MG63 (cell line): ENCODE measurements around the gene SLC6A1. TPM values are rescaled to one million over a fixed set of nuclear protein-coding genes. Genes with fewer than 3 reads are reported as not detected.

Source experiments
- DNase-seq: peaks from one replicate; pipeline ENCODE4 v3.0.0-alpha.2; 2020
- H3K27me3 ChIP-seq: fragments of 250-450 bp; sonication (Bioruptor Pico); 2 replicates; pipeline ENCODE4 v1.5.1; 2020; ENCODE audit warnings: mild to moderate bottlenecking, moderate library complexity
- H3K36me3 ChIP-seq: fragments of 250-450 bp; sonication (Bioruptor Pico); 2 replicates; pipeline ENCODE4 v1.5.1; 2020; ENCODE audit warnings: mild to moderate bottlenecking, moderate library complexity
- H3K4me3 ChIP-seq: fragments of 250-450 bp; sonication (Bioruptor Pico); 2 replicates; pipeline ENCODE4 v1.5.1; 2020; ENCODE audit warnings: mild to moderate bottlenecking, moderate library complexity
- H3K9me3 ChIP-seq: fragments of 250-450 bp; sonication (Bioruptor Pico); 2 replicates; pipeline ENCODE4 v1.5.1; 2020; ENCODE audit warnings: mild to moderate bottlenecking, moderate library complexity
- total RNA-seq: library from RNA; depleted of rRNA; stranded (reverse); fragments of >200 nt; shearing (Covaris generic); gene quantifications from 2 replicates; pipeline ENCODE4 v1.2.3, GENCODE V29; 2014; ENCODE audit warnings: low replicate concordance

The SLC6A1 gene
- total RNA-seq, 1 experiment from 2014 or later: not detected

DNA sequence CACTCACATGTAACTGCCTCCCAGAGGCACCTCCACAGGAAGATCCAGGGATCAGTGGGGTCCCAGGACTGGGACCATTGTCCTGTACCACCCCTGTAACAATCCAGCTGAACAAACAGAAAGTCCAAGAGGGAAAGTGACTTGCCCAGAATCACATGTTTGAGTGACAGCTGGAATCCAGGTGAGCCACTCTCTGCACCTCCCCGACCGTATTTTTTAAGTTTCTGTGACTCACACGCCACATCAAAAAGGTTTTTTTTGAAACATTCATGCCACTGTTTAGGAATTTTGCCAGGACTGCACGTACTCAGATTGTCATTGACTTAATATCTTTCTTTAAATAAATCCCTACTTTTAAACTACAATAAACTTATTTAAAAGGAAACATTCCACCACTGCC, 9.8 kb upstream of the SLC6A1 start:
- no peak for DNase-seq
- Histone ChIP-seq H3K36me3 (no peaks in the 10 kb centered on the region), H3K27me3 (no peaks in the 10 kb centered on the region), H3K4me3 (no peak overlapping the region), H3K9me3 (no peaks in the 10 kb centered on the region)

DNA sequence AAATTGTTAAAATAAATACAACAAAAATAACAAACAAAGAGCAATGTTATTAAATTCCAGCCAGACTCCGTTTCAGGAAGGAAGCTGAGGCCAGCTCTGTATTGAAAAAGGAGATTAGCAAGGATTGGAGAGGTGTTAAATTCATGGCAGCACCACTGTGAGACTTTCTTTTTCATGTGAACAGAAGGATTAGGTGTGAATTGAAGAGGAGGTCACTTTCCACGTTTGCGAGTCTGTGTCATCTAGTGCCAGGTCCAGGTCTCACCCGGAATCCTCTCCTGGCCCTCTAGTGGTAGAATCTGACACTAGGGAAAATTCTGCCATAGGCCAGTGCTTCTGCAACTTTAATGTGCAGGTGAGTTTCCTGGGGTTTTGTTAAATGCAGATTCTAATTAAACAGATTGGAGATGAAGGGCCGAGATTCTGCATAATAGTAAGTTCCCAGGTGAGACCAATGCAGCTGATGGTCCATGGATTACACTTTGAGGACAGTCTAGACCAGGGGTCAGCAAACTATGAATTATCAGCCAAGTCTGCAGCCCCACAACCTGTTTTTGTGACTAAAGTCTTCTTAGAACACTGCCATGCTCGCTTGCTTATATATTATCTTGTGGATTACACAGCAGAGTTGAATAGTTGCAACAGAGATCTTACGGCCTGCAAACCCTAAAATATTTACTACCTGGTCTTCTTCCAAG, 9.2 kb upstream of the SLC6A1 start:
- H3K27me3 ChIP-seq: no peaks in the 10 kb centered on the region
- peak; percentile 21 for DNase-seq

DNA sequence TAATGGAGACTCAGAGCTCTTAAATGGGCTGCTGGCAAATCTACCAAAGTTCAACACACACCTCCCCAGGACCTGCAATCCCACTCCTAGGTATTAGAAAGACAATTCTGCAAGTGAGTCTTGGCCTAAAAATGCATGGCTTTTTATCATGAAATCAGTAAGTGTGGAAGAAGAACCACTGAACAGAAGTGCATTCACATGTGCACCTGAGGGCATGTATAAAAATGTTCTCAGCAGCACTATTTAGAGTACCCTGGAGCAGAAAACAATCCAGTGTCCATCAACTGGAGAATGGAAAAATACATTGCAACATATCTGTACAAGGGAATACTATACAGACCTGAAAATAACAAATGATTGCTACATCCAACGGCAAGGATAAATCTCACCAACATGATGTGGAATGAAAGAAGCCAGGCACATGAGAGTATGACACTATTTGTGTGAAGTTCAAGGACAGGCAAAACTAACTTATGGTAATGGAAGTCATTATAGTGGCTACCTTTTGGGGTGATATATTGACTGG, 8.1 kb upstream of the SLC6A1 start:
- H3K4me3 ChIP-seq: no peak overlapping the region
- no peak for DNase-seq
- no peaks in the 10 kb centered on the region for H3K36me3 ChIP-seq
- no peaks in the 10 kb centered on the region for H3K9me3 ChIP-seq
- H3K27me3 ChIP-seq: no peaks in the 10 kb centered on the region

More for the DNA sequence above, 9.2 kb upstream of the SLC6A1 start:
- no peaks in the 10 kb centered on the region for H3K36me3 ChIP-seq
- H3K9me3 ChIP-seq: no peaks in the 10 kb centered on the region
- no peak overlapping the region for H3K4me3 ChIP-seq

DNA sequence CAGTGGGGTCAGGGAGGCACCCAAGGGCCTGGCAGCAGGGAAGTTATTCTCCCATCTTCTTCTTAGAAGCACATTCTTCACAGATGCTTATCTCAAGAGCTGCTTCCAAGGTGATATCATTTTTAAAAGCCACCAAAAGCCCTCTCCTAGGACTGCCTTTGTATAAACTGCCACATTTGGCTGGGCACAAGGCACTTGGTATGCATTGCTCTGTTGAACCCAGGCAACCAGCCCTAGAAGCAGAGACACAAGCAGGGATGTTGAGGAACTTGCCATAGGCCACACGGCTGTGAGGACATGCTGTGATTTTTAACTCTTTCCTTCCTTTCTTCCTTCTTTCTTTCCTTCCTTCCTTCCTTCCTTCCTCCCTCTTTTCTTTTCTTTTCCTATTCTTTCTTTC, 7.4 kb upstream of the SLC6A1 start:
- H3K27me3 ChIP-seq: no peaks in the 10 kb centered on the region

DNA sequence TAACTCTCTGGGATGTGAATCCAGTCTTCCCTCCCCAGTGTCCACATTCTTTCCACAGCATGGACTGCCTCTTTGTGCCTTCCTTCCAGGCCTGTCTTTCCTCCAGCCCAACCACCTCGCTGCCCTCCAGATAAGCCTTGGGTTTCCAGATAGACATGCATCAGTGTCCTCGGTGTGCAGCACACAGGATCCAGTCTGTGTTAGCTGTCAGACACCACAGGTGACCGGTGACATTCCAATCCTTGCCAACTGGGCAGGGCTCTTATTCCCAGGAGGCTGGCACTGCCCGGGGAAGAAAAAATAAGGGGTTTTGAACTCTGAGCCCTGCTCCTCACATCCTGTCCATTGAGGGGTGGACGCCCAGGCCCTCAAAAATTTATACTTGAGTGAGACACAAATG, 6.0 kb upstream of the SLC6A1 start:
- Histone ChIP-seq H3K27me3 (peaks cover 7% of the 10 kb centered on the region; the same call in 1 of the 2 replicates), H3K36me3 (no peaks in the 10 kb centered on the region), H3K4me3 (no peak overlapping the region), H3K9me3 (no peaks in the 10 kb centered on the region)
- DNase-seq: no peak

More for the DNA sequence above, 7.4 kb upstream of the SLC6A1 start:
- H3K36me3 ChIP-seq: no peaks in the 10 kb centered on the region
- no peak for DNase-seq
- H3K4me3 ChIP-seq: no peak overlapping the region
- no peaks in the 10 kb centered on the region for H3K9me3 ChIP-seq

DNA sequence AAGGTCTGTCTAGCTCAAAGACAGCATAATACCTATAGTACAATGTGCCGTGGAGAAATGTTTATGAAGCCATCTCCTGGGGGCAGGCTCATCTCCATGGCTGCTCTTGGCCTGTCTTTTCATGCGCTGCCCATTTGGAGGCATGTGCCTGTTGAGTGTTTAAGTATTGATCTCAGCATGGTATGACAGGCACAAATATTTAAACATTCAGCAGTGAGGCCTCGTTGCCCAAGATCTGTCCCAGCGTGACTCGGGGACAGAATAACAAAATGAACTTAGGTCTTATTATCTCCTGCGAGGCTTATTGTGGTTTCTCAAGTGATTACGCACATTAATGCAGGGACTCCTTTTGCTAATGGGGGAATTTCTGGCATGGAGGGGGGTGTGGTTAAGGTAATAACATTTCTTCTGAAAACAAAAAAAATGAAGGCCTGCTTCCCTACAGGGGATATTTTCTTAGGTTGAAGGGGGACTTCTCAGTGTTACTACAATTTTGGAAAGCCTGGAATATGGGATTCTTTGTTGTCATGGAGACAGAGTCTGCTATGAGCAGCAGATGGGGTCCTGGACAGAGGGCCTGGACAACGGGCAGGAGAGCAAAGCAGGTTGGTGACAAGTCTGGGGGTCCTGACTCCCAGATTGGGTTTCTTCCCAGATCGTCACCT, 4.4 kb upstream of the SLC6A1 start:
- Histone ChIP-seq H3K9me3 (no peaks in the 10 kb centered on the region), H3K27me3 (peaks cover 16% of the 10 kb centered on the region), H3K4me3 (no peak overlapping the region), H3K36me3 (no peaks in the 10 kb centered on the region)
- no peak for DNase-seq

GRCh38 chr3:10988991-10989484, 3.5 kb upstream of the SLC6A1 start:
- peaks cover 26% of the 10 kb centered on the region for H3K27me3 ChIP-seq
- H3K36me3 ChIP-seq: no peaks in the 10 kb centered on the region
- no peaks in the 10 kb centered on the region for H3K9me3 ChIP-seq
- no peak for DNase-seq
- H3K4me3 ChIP-seq: no peak overlapping the region

GRCh38 chr3:10992943-10993728, 588 bp downstream of the SLC6A1 start:
- Histone ChIP-seq H3K36me3 (no peaks in the 10 kb centered on the region), H3K9me3 (no peaks in the 10 kb centered on the region), H3K27me3 (peaks cover 36% of the 10 kb centered on the region), H3K4me3 (no peak overlapping the region)
- no peak for DNase-seq

DNA sequence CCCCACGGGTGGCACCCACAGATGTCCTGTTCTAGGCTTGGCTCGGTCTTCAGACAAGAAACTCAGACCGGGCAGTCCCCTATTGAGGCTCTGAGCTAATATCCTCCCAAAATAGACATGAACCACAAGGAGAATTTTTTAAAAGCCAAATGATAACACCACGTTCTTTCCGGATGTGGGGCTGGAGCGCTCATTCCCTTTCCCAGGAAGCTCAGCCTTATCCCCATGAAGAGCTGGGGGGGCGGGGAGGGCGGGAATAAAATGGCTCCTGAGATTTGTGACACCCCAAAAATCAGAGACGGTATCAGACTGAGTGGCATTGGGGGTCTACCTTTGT, 1.1 kb downstream of the SLC6A1 start:
- peaks cover 36% of the 10 kb centered on the region for H3K27me3 ChIP-seq
- no peak overlapping the region for H3K4me3 ChIP-seq
- no peaks in the 10 kb centered on the region for H3K9me3 ChIP-seq
- no peak for DNase-seq
- H3K36me3 ChIP-seq: no peaks in the 10 kb centered on the region

DNA sequence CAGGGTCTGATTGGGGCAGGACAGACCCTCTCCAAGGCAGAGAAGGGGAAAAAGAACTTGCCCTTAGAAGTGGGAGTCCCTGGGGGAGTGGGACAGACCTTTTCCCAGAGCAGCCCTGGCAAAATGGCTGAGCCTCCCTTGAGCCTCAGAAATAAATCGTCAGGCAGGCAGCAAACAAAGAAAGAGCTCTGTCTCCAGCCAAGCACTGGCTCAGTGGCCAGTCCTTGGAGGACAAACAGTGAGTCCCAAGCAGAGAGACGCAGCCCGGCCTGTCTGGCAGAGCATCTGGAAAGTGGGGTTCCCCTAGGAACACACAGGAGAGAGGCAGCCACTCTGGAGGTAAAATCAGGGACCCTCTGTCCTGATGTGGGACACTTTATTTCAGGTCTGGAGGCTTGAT, 1.8 kb downstream of the SLC6A1 start:
- DNase-seq: no peak
- Histone ChIP-seq H3K9me3 (no peaks in the 10 kb centered on the region), H3K36me3 (no peaks in the 10 kb centered on the region), H3K27me3 (peaks cover 36% of the 10 kb centered on the region), H3K4me3 (no peak overlapping the region)

DNA sequence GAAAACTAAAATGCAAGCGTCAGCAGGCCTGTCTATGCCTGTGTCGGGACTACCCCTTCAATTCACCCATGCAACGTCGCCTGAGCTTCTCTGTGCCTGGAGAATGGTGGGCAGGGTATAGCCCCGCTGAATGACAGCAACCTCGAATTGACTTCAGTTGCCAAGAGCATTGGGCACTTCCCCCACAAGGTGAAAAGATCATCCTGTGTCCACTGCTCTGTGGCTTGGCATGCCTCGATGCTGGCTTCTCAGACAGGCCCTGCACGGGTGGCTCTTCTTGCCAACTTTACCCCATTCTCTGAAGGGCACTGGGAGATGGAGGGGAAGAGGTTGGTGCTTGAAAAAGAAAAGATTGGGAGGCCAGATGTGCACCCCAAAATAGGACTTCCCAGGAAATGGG, 3.3 kb downstream of the SLC6A1 start:
- no peak for DNase-seq
- Histone ChIP-seq H3K4me3 (no peak overlapping the region), H3K9me3 (no peaks in the 10 kb centered on the region), H3K36me3 (no peaks in the 10 kb centered on the region), H3K27me3 (peaks cover 36% of the 10 kb centered on the region)

DNA sequence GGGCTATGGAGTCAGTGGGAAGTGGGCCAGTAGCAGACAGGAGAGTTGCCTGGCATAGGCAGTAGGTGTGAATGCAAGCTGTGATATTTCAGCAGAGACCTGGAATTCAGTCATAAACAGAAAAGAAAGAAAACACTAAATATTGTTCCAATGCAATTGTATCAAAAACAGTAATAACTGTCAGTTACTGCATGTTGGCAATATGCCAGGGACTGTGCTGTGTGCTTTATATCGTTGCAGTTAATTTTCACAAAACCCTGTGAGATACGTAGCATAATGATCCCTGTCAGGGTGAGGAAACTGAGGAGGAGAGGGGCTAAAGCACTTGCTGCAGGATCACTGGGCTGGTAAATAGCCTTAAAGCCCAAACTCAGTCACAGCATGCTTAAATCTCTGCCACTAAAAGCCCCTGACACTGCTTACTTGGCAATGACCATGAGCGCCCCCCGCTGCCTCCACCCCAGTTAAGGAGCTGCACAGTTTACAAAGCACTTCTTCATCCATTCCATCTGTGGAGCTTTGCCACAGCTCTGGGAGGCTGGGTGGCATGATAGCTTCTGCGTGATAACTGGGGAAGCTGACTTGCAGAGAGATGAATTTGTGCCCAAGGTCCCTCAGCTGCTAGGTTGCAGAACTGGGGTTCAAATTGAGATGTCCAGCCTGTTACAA, 3.9 kb downstream of the SLC6A1 start:
- Histone ChIP-seq H3K36me3 (no peaks in the 10 kb centered on the region), H3K9me3 (no peaks in the 10 kb centered on the region), H3K27me3 (peaks cover 30% of the 10 kb centered on the region), H3K4me3 (no peak overlapping the region)
- no peak for DNase-seq

DNA sequence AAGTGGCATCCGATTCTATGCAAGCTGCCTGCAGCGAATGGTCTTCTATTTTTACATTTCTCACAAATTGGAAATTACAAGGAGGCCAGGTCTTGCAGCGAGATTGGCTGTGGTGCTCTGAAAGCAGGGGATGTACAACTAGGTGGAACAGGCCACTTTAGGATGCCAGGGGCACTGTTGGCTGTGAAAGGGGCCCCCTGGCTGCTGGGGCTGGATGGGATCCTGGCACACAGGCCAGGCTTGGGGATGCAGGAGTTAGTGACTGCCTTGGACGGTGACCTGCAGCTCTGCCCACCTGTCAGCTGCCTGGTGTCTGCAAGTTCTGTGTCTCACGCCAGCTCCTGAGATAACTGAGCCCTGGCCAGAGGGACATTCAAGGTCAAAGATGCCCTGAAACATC, 4.6 kb downstream of the SLC6A1 start:
- Histone ChIP-seq H3K4me3 (no peak overlapping the region), H3K9me3 (no peaks in the 10 kb centered on the region), H3K36me3 (no peaks in the 10 kb centered on the region), H3K27me3 (peaks cover 23% of the 10 kb centered on the region)
- DNase-seq: no peak

DNA sequence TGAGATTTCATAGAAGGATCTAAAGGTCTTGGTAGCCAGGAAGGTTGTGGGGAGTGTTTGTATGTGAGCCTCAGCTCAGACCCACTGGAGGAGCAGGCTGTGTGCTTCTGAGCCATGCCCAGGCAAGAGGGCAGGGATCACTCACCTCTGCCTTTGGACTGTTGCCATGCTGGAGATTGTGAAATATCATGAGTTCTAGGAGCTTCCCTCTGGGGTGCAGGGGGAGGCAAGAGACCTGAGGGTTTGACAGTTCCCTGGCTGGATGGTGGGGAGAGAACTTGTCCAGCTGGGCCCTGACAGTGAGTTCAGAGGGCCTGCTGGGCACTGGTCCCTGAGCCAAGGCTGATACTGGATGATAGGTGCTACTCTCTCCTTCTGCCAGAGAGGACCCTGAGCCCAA, 6.0 kb downstream of the SLC6A1 start:
- Histone ChIP-seq H3K9me3 (no peaks in the 10 kb centered on the region), H3K36me3 (no peaks in the 10 kb centered on the region), H3K4me3 (no peak overlapping the region), H3K27me3 (peaks cover 15% of the 10 kb centered on the region)
- DNase-seq: no peak

GRCh38 chr3:10999221-11000107, 6.9 kb downstream of the SLC6A1 start:
- Histone ChIP-seq H3K36me3 (no peaks in the 10 kb centered on the region), H3K27me3 (peaks cover 6% of the 10 kb centered on the region), H3K4me3 (no peak overlapping the region), H3K9me3 (no peaks in the 10 kb centered on the region)
- no peak for DNase-seq

DNA sequence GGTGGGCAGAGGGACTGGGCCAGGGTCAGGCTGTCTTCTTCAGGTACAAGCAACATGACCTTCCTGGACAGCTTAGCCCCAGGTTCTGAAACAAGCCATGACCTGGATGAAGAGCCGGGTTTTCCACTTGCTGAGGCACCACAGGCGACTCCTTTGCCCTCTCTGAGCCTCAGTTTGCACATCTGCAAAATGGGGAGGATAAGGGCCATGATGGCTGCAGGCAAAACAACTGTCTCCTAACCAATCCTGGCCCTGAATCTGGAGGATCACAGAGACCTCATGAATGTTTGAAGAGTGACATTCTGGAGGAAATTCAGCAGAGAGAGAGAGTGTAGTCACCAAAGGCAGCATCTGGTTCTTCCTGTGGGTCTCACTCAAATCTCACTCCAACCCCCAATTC, 8.0 kb downstream of the SLC6A1 start:
- Histone ChIP-seq H3K27me3 (no peaks in the 10 kb centered on the region), H3K9me3 (no peaks in the 10 kb centered on the region), H3K4me3 (no peak overlapping the region), H3K36me3 (no peaks in the 10 kb centered on the region)
- DNase-seq: no peak
